HT-29 (cell line): Measurements from ENCODE around the gene ALCAM. TPM values are rescaled to one million over a fixed set of nuclear protein-coding genes. Genes with fewer than 3 reads are reported as not detected.
"Not testable (repeated sequence)": the region's sequence is repeated elsewhere in the genome, so short reads cannot be mapped to it uniquely, and the experiment has no call there.

Experiments
- DNase-seq: peaks from one replicate; pipeline ENCODE4 v3.0.0-alpha.2; 2015; ENCODE audit warnings: low spot score
- total RNA-seq: library from RNA; depleted of rRNA; stranded (reverse); fragments of >200 nt; shearing (Covaris generic); gene quantifications from 2 replicates; pipeline ENCODE4 v1.2.3, GENCODE V29; 2014

The ALCAM gene
- total RNA-seq, 1 experiment from 2014 or later: 4.6 TPM

DNA sequence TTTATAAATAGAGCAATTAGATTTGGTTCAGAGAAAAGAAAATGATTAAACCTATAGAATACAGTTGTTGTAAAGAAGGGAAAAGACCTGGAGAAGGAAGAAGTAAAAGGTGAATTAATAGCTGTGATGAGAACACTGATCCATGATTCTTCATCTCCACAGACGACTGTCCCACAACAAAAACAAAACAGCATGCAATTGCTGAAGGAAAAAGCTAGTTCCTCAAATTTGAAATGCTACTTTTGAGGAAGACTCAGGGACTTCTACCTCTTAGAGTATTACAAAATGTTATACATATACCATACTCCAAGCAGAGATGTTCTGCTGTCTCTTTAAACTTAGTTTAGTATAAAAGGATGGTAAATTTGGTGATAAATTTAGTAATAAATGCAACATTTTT, 21.5 kb downstream of the ALCAM start:
- DNase-seq: no peak

DNA sequence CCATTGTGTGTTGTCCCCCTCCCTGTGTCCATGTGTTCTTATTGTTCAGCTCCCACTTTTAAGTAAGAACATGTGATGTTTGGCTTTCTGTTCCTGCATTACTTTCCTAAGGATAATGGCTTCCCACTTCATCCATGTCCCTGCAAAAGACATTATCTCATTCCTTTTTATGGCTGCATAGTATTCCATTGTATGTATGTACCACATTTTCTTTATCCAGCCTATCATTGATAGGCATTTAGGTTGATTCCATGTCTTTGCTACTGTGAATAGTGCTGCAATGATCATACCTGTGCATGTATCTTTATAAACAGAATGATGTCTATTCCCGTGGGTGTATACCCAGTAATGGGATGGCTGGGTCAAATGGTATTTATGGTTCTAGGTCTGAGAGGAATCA, 23.1 kb downstream of the ALCAM start:
- not testable (repeated sequence) for DNase-seq

GRCh38 chr3:105392598-105392997, 25.9 kb downstream of the ALCAM start:
- DNase-seq: not testable (repeated sequence)

GRCh38 chr3:105394177-105394576, 27.5 kb downstream of the ALCAM start:
- DNase-seq: no peak

- no peak for DNase-seq
These were observed 31.3 kb downstream of the ALCAM start for GRCh38 chr3:105397974-105398373.

DNA sequence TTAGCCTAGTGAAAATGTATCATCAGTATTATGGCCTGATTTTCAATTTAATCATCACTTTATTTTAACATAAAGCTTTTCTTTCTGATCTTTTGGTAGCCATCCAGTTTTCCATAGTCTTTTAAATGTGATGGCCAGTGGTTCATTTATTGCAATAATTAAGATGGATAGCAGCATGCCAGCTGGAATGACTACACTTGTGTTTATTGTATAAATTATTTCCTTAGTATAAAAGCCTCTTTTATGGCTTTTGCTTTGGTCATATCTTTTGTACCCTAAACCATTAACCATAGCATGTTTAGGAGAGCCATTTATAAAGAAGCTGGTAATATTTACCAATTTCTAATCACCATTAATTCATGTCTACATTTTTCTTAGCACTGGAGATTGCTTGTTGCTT, 31.7 kb downstream of the ALCAM start:
- DNase-seq: no peak

DNA sequence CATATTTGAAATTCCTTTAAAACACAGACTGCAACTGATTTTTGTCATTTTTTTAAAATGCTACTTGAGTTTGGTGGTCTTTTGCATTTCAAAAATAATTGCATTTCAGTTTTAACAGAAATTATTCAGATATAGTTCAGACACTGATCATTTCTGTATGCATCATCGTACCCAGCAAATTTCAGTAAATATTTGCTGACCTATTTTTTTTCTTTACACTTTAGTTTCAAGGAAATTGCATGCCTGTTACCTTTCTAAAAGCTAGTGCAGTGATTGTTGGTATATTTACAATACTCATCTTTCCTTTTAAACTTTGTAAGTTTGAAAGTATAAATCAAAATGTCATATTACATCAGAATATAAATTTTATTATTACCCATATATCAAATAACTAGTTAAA, 32.4 kb downstream of the ALCAM start:
- no peak for DNase-seq

DNA sequence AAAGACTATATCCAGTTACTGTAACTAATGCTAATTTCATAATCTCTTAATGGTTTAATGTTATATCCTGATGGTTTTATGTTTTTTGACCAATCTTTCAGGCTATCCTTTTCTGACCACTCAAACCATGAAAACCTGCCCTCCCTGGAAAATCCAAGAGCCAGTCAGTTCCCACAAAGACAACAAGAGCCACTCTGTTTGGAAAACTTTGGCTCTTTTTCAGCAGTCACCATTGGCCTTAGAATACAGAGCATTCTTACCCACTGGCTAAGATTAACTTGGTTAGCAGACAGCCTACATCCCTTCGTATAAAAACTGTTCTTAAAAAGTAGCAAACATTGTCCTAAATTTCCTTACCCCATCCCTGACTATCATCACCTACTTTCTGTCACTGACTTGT, 32.9 kb downstream of the ALCAM start:
- DNase-seq: no peak

- no peak for DNase-seq
These were observed 34.5 kb downstream of the ALCAM start for GRCh38 chr3:105401254-105401653.

DNA sequence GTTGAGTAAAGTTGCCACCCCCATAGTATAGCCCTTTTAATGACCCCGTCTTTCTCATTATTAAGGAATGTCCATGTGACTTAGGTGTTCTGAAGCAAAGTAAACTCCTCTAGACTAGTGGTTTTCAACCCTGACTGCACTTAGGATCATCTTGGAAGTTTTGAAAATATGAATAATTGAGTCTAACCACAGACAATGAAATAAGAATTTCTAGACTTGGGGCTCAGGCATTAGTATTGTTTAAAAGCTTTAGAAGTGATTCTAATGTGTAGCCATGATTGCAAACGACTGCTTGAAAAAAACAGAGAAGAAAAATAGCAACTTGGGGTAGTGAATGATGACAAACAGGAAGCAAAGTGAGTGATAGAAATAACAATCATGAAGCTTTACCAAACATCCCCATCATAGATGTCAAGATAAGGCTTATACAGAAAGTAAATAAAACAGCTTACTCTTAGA, 35.0 kb downstream of the ALCAM start:
- peak; percentile 12 for DNase-seq

- DNase-seq: peak; percentile 23
These were observed 35.6 kb downstream of the ALCAM start for GRCh38 chr3:105402287-105402801.

- DNase-seq: not testable (repeated sequence)
These were observed 36.3 kb downstream of the ALCAM start for GRCh38 chr3:105403034-105403433.

DNA sequence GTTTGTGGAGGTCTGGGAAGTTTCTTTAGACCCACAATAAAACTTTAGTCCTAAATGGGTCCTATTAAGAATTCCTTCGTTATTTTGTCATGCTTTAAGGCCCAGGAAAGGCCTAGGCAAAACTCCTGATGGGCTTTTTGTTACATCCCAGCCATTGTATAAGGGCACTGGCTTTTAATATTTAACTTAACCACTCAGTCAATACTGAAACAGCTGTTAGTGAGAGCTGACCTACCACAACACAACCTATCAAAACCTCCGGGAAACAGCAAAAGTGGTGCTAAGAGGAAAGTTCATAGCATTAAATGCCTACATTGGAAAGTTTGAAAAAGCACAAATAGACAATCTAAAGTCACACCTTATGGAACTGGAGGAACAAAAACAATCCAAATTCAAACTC, 39.6 kb downstream of the ALCAM start:
- DNase-seq: no peak

GRCh38 chr3:105409364-105409763, 42.7 kb downstream of the ALCAM start:
- no peak for DNase-seq

DNA sequence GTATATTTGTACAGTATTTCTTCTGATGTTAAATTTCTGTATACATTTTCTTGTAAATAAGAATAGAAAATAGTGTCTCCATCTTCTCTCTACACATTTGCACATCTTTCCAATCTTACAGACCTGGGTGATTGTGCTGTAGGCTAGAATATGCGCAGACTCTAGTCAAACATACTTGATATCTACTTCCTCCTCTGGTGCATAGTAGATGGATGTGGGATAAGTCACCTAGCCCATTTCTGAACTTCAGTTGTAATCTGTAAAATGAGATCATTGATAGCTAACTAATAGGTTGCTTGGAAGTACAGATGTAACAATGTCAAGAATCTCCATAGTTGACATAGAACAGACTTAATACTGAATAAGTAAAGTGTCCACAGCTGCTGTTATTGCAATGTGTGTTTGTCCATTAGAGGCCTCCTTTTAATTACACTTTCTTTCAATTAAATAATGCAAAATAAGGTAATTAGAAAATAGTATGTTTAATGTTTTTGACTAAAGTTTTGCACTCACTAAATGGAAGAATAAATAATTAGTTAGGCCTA, 46.7 kb downstream of the ALCAM start:
- no peak for DNase-seq

DNA sequence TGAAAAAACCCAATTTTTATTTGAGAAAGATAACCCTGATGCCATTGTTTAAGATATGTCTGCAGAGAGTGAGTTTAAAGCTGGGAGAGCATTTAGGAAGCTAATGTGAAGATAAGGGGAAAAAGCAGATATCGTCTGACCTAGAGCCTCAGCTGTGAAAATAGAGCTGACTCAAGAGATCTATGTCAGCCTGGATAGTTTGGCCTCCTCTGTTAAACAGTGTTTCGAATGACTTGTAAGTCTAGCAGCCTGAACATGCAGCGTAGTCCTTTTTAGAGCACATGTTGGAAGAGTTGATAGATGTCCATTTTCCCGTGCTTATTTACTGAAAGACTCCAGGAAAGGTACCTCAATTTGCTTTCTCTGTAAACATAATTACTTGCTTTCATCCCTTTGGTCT, 48.1 kb downstream of the ALCAM start:
- no peak for DNase-seq

GRCh38 chr3:105415951-105416350, 49.2 kb downstream of the ALCAM start:
- DNase-seq: no peak

DNA sequence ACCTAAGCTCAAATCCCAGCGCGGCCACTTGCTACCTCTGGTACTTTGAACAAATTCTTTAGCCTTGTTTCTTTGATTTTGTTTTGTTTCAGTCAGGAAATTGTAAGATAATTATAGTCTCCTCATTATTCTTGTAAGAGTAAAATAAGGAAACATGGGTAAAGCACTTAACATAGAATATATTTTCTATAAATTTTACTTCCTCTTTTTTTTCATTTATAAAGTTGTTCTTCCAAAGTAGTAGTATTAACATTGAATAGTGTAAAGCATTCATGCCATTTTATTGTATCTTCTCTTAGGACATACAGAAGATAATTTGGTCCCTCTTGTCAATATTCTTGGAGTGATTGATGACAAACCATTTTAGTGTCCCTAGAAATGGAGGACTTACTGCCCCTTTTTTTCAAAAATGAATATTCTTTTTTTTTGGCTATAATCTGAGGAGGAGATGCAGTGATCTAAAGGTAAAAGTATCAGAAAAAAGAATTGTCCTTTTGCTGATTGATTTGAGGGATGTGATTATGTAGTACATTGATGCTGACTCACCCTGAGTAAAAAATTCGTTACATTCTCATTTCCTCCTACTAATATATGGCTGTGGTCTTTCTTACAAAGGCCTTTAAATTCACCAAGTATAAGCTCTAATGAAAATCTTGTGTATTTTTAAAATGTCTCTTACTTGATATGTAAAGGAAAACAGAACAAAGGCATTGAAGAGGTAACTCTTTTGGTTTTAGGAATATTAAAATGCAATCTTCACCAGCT, 51.0 kb downstream of the ALCAM start:
- no peak for DNase-seq

DNA sequence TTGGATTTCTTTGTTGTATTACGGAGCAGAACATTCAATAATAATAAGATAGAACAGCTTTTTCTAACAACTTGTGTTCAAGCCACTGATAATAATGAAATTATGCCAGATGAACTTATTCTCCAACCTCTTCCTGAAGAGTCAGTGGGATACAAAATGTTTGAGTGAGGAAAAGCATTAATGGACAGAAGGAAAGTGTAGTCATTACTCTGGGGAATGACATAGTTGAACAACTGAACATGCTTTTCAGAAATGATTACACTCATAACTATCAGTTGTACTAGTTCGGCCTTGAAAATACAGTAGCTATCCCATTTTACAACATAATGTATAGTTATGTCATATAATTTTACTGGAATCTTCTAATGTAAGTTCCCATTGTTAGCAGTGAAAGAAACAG, 55.9 kb downstream of the ALCAM start:
- no peak for DNase-seq

GRCh38 chr3:105423397-105423796, 56.7 kb downstream of the ALCAM start:
- DNase-seq: no peak

- no peak for DNase-seq
These were observed 57.9 kb downstream of the ALCAM start for GRCh38 chr3:105424412-105425152.

- no peak for DNase-seq
These were observed 58.4 kb downstream of the ALCAM start for GRCh38 chr3:105425153-105425502.

- no peak for DNase-seq
These were observed 60.6 kb downstream of the ALCAM start for GRCh38 chr3:105427332-105427731.
